ENCODE data around the gene VPS37C. TPM values are rescaled to one million over a fixed set of nuclear protein-coding genes. Genes with fewer than 3 reads are reported as not detected.

The VPS37C gene
- total RNA-seq, 1 experiment from 2014 or later = 23.1 TPM

- no peak overlapping the region for H2AFZ ChIP-seq (ENCODE audit: low read depth, low read length, poor library complexity, severe bottlenecking)
- POLR2A ChIA-PET = no interaction called here
- peaks cover 0 to 18% of the 10 kb centered on the region in 2 experiments; a peak in 2 of 4 replicates for H3K36me3 ChIP-seq (ENCODE audit: control insufficient read depth in 1 of 2, insufficient read depth in 2 of 2, low read length in 2 of 2)
- DNase-seq (ENCODE audit: low read depth, low spot score) (no peak), ATAC-seq (no peak)
- no peaks in the 10 kb centered on the region for H3K9me2 ChIP-seq (ENCODE audit: insufficient read depth)
- H3K79me2 ChIP-seq (ENCODE audit: insufficient read depth, low read length) = peaks cover 77% of the 10 kb centered on the region
- H3K27ac ChIP-seq (ENCODE audit: low read depth, low read length) = no peak overlapping the region
- no peaks in the 10 kb centered on the region for H3K27me3 ChIP-seq (ENCODE audit: insufficient read depth, low read length)
- RAD21 ChIA-PET (ENCODE audit: low non-redundant PET in 1 of 2, low total read pairs in 2 of 2, uncharacterized antibody in 2 of 2, unreplicated experiment in 2 of 2) = no interaction called here
- intact Hi-C loops (cut with micrococcal nuclease) = no loop called here
- no peak overlapping the region for H3K4me3 ChIP-seq (replicated peaks in 1 of 2; ENCODE audit: low read depth in 1 of 2, low read length in 2 of 2)
- H3K9ac ChIP-seq (ENCODE audit: low read length) = no peak overlapping the region
- H3K4me1 ChIP-seq (ENCODE audit: control insufficient read depth in 1 of 2, insufficient read depth in 2 of 2, low read length in 2 of 2) = peaks cover 28 to 52% of the 10 kb centered on the region in 2 experiments
- no TSS peak for BruUV-seq (replicated peaks)
- TF ChIP-seq EZH2 (IDR thresholded peaks at IDR 0.05) (no peak), YY1 (IDR thresholded peaks at IDR 0.05; ENCODE audit: extremely low read depth, insufficient replicate concordance, low read depth, low read length) (no peak), ELF1 (IDR thresholded peaks at IDR 0.05; ENCODE audit: borderline replicate concordance, low read depth) (no peak), JUND (IDR thresholded peaks at IDR 0.05) (no peak), SP1 (IDR thresholded peaks at IDR 0.05; ENCODE audit: low read depth) (no peak), FOSL1 (IDR thresholded peaks at IDR 0.05; ENCODE audit: low read depth) (no peak), CEBPB (IDR thresholded peaks at IDR 0.05; ENCODE audit: low read depth) (no peak), CBX3 (IDR thresholded peaks at IDR 0.05; ENCODE audit: low read depth) (no peak), TCF7L2 (IDR thresholded peaks at IDR 0.05; ENCODE audit: borderline replicate concordance, extremely low read depth, insufficient read depth, insufficient read length) (no peak), ATF3 (IDR thresholded peaks at IDR 0.05) (no peak), EZH2phosphoT487 (IDR thresholded peaks at IDR 0.05; ENCODE audit: borderline replicate concordance) (no peak), RAD21 (IDR thresholded peaks at IDR 0.05; ENCODE audit: low read depth) (no peak)
- TF ChIP-seq, protein P1, sequence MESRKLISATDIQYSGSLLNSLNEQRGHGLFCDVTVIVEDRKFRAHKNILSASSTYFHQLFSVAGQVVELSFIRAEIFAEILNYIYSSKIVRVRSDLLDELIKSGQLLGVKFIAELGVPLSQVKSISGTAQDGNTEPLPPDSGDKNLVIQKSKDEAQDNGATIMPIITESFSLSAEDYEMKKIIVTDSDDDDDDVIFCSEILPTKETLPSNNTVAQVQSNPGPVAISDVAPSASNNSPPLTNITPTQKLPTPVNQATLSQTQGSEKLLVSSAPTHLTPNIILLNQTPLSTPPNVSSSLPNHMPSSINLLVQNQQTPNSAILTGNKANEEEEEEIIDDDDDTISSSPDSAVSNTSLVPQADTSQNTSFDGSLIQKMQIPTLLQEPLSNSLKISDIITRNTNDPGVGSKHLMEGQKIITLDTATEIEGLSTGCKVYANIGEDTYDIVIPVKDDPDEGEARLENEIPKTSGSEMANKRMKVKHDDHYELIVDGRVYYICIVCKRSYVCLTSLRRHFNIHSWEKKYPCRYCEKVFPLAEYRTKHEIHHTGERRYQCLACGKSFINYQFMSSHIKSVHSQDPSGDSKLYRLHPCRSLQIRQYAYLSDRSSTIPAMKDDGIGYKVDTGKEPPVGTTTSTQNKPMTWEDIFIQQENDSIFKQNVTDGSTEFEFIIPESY (IDR thresholded peaks at IDR 0.05; ENCODE audit: extremely low read depth, insufficient replicate concordance, low read length) = no peak
- no peaks in the 10 kb centered on the region for H4K20me1 ChIP-seq (ENCODE audit: insufficient read depth)
- CTCF ChIA-PET = no interaction called here
- H3K4me2 ChIP-seq (ENCODE audit: low read length) = no peak overlapping the region
- peaks cover 5 to 8% of the 10 kb centered on the region in 2 experiments; a peak in 2 of 4 replicates for H3K9me3 ChIP-seq (ENCODE audit: control insufficient read depth in 1 of 2, insufficient read depth in 1 of 2, low read depth in 1 of 2, low read length in 2 of 2)
Measured at GRCh38 chr11:61157743-61158142, 3.5 kb downstream of the VPS37C start.

Data from HCT116 (cell line).